Stimulated activated CD4-positive, alpha-beta T cell treated with anti-CD3 and anti-CD28 coated beads, Interleukin-2, amount 100 ng/mL, for 24 hours (primary cell): Measurements from ENCODE around the gene TMEM192.
"Not testable (repeated sequence)": the region's sequence is repeated elsewhere in the genome, so short reads cannot be mapped to it uniquely, and the experiment has no call there.

ENCODE experiments used
- DNase-seq, 2 donors: peaks; one replicate each; pipeline ENCODE4 v3.0.0-alpha.2; 2020

Gene TMEM192

GRCh38 chr4:165112368-165113121 lies at the start of gene TMEM192:
TSS of gene TMEM192 (minus strand) at chr4:165112860. CDS start at chr4:165112773, 87 bp downstream.
- peak; percentile 92 to 94 for DNase-seq

GRCh38 chr4:165158762-165159161 lies 46.1 kb upstream of the TMEM192 start:
- no peak for DNase-seq

- no peak for DNase-seq
These were observed 44.2 kb upstream of the TMEM192 start for GRCh38 chr4:165156906-165157305.

- no peak for DNase-seq
These were observed 41.8 kb upstream of the TMEM192 start for GRCh38 chr4:165154482-165154881.

GRCh38 chr4:165152527-165152926 lies 39.9 kb upstream of the TMEM192 start:
- no peak for DNase-seq

- no peak for DNase-seq
These were observed 39.1 kb upstream of the TMEM192 start for GRCh38 chr4:165151734-165152133.

GRCh38 chr4:165150545-165150944 lies 37.9 kb upstream of the TMEM192 start:
- no peak for DNase-seq

GRCh38 chr4:165138843-165139242 lies 26.2 kb upstream of the TMEM192 start:
- no peak for DNase-seq

GRCh38 chr4:165137205-165137604 lies 24.5 kb upstream of the TMEM192 start:
- no peak for DNase-seq

GRCh38 chr4:165136529-165136928 lies 23.9 kb upstream of the TMEM192 start:
- DNase-seq: no peak

GRCh38 chr4:165133150-165133549 lies 20.5 kb upstream of the TMEM192 start:
- no peak for DNase-seq

- DNase-seq: peak; percentile 82 to 87
These were observed 18.7 kb upstream of the TMEM192 start for GRCh38 chr4:165131247-165131832.

- no peak for DNase-seq
These were observed 17.3 kb upstream of the TMEM192 start for GRCh38 chr4:165129924-165130323.

GRCh38 chr4:165125869-165126499 lies 13.3 kb upstream of the TMEM192 start:
- not testable (repeated sequence) for DNase-seq

- DNase-seq: no peak
These were observed 11.8 kb upstream of the TMEM192 start for GRCh38 chr4:165124488-165124887.

- no peak for DNase-seq
These were observed 5.7 kb upstream of the TMEM192 start for GRCh38 chr4:165118256-165118909.

GRCh38 chr4:165115301-165115700 lies 2.6 kb upstream of the TMEM192 start:
- DNase-seq: no peak

GRCh38 chr4:165111906-165112367 lies 723 bp downstream of the TMEM192 start:
- DNase-seq: no peak

- DNase-seq: no peak
These were observed 6.1 kb downstream of the TMEM192 start for GRCh38 chr4:165106518-165106917.

GRCh38 chr4:165101641-165102040 lies 11.0 kb downstream of the TMEM192 start:
- no peak for DNase-seq

- no peak for DNase-seq
These were observed 15.9 kb downstream of the TMEM192 start for GRCh38 chr4:165096776-165097175.

GRCh38 chr4:165095291-165095690 lies 17.4 kb downstream of the TMEM192 start:
- DNase-seq: no peak

GRCh38 chr4:165094873-165095272 lies 17.8 kb downstream of the TMEM192 start:
- no peak for DNase-seq
